Ovary (tissue), 9 donors: ENCODE measurements around the gene CDC20. TPM values are rescaled to one million over a fixed set of nuclear protein-coding genes. Genes with fewer than 3 reads are reported as not detected.
A peak's percentile ranks its signal among the peaks of the same experiment; 100 is the strongest.

Source experiments
- DNase-seq, 5 donors: peaks; one replicate each; pipeline ENCODE4 v3.0.0-alpha.2; 2019 to 2020
- H3K27ac ChIP-seq, 2 donors: fragments of 200-600 bp; one replicate each; pipeline versions ENCODE4 v1.5.1 to v1.8.0; 2019 to 2022
- H3K27me3 ChIP-seq: fragments of 200-600 bp; one replicate; pipeline ENCODE4 v1.8.0; 2022
- H3K36me3 ChIP-seq: fragments of 200-600 bp; sonication (generic); one replicate; pipeline ENCODE4 v1.5.1; 2019
- H3K4me1 ChIP-seq: one replicate; pipeline ENCODE4 v1.8.1; 2013; ENCODE audit warnings: mild to moderate bottlenecking, moderate library complexity; ENCODE audit not compliant: insufficient read depth
- H3K4me3 ChIP-seq: fragments of 200-600 bp; sonication (generic); one replicate; pipeline ENCODE4 v1.5.1; 2017
- H3K9me3 ChIP-seq, 2 donors: fragments of 200-600 bp in 1 of 2; sonication (generic) in 1 of 2; one replicate each; pipeline versions ENCODE4 v1.5.1 to v1.8.1; 2013 to 2019; ENCODE audit warnings: mild to moderate bottlenecking in 1 of 2, moderate library complexity in 1 of 2
- EP300 ChIP-seq: sonication (generic); formaldehyde crosslinking; IDR thresholded peaks from one replicate; pipeline ENCODE4 v1.6.1; 2017; ENCODE audit warnings: antibody characterized with exemption
- POLR2A ChIP-seq: fragments of 450-650 bp; IDR thresholded peaks from one replicate; pipeline ENCODE4 v1.6.1; 2017; ENCODE audit warnings: antibody characterized with exemption, mild to moderate bottlenecking, moderate library complexity
- WGBS, 3 donors: extraction: QIAGEN DNeasy Blood & Tissue Kit in 1 of 3; methylation state at CpG; one replicate each; pipeline versions ENCODE4 v1.1.5 to v1.1.7; 2013 to 2017; 5-methylcytosine and 5-hydroxymethylcytosine counted together
- intact Hi-C, 4 donors: fragments of 100-400 bp; cut with DNase I; formaldehyde crosslinking; loops; one replicate each; pipeline versions ENCODE4 v1.11.0 to v1.15.1; 2022 to 2023
- polyA plus RNA-seq, 2 donors: library from polyadenylated mRNA; stranded (reverse); fragments of 200-250 nt in 1 of 2; fragments of 350-450 nt in 1 of 2; fragmentation: Illumina TruSeq in 1 of 2; extraction: RNeasy Lipid Tissue Mini Kit (QIAGEN cat#74804) in 1 of 2; gene quantifications; one replicate each; pipeline ENCODE4 v1.2.3, GENCODE V29; 2013 to 2014
- total RNA-seq, 7 donors: library from RNA; depleted of rRNA in 2 of 7; stranded (reverse); fragments of >200 nt in 2 of 7; fragmentation: NEBNext Ultra II Directional in 3 of 7; extraction: Animal tissue kit (Norgen Biotek cat#: 25700) in 3 of 7; gene quantifications; one replicate each; pipeline versions ENCODE4 v1.1.0 to v1.2.4, GENCODE V29; 2016 to 2023
- TF ChIP-seq, protein P1 (sequence below), 3 donors: fragments of 450-650 bp in 2 of 3; fragments of 200-600 bp in 1 of 3; IDR thresholded peaks; one replicate each; pipeline versions ENCODE4 v1.5.1 to v1.8.0; 2016 to 2022; ENCODE audit warnings: antibody characterized with exemption in 3 of 3, mild to moderate bottlenecking in 1 of 3
- donor health status: DM: no; HTN: no; CAD: no; lungs with moderate emphysema.
- donor health status: DM: no; HTN: no; CAD: no.
- donor health status: Bipolar disorder and iron deficiency.
- donor health status: DM: yes; HTN: yes; CAD: no.
- donor health status: DM: no; HTN: no; CAD: no.
- donor health status: DM: yes; HTN: yes; CAD: no.

CDC20 gene
- total and polyA plus RNA-seq, 9 donors: 0.50 to 2.9 (median 1.4) TPM; not detected in 1

- no peak for TF ChIP-seq POLR2A
- TF ChIP-seq EP300: no peak
- TF ChIP-seq, protein P1, sequence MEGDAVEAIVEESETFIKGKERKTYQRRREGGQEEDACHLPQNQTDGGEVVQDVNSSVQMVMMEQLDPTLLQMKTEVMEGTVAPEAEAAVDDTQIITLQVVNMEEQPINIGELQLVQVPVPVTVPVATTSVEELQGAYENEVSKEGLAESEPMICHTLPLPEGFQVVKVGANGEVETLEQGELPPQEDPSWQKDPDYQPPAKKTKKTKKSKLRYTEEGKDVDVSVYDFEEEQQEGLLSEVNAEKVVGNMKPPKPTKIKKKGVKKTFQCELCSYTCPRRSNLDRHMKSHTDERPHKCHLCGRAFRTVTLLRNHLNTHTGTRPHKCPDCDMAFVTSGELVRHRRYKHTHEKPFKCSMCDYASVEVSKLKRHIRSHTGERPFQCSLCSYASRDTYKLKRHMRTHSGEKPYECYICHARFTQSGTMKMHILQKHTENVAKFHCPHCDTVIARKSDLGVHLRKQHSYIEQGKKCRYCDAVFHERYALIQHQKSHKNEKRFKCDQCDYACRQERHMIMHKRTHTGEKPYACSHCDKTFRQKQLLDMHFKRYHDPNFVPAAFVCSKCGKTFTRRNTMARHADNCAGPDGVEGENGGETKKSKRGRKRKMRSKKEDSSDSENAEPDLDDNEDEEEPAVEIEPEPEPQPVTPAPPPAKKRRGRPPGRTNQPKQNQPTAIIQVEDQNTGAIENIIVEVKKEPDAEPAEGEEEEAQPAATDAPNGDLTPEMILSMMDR (IDR thresholded peaks at IDR 0.05): no peak
- no peaks in the 10 kb centered on the region for H3K9me3 ChIP-seq
- no peaks in the 10 kb centered on the region for H3K27me3 ChIP-seq
- 0 to 1% (median 1%) methylated on average over 26 to 33 of the region's 33 CpGs for WGBS, 3 donors
- no peaks in the 10 kb centered on the region for H3K36me3 ChIP-seq
- peak overlapping the region in 1 of 2 donors; percentile 52 for H3K27ac ChIP-seq
- DNase-seq: no peak
- peak overlapping the region; percentile 70 for H3K4me3 ChIP-seq
- intact Hi-C loops: no loop called here
- H3K4me1 ChIP-seq: peaks cover 5% of the 10 kb centered on the region
These were observed 548 bp upstream of the CDC20 start for GRCh38 chr1:43358121-43358745.

DNA sequence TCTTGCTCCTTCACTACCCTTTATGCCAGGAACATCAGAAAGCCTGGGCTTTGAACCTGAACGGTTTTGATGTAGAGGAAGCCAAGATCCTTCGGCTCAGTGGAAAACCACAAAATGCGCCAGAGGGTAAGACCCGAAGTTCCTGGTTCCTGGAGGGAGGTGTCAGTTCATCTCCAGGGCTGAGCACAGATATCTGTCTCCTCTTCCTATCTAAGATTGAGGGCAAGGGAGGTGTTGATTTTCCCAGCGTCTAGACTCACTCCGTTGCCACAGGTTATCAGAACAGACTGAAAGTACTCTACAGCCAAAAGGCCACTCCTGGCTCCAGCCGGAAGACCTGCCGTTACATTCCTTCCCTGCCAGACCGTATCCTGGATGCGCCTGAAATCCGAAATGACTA, 915 bp downstream of the CDC20 start:
- Histone ChIP-seq H3K27ac (no peak overlapping the region), H3K4me3 (no peak overlapping the region), H3K9me3 (no peaks in the 10 kb centered on the region), H3K4me1 (peaks cover 5% of the 10 kb centered on the region), H3K27me3 (no peaks in the 10 kb centered on the region), H3K36me3 (no peaks in the 10 kb centered on the region)
- intact Hi-C loops: loop anchor here in 1 of 4 donors (10.0 kb wide), 1 partner anchor 125 kb away; no protein-coding TSS in a partner anchor
- no peak for DNase-seq
- TF ChIP-seq POLR2A (no peak), EP300 (no peak)
- TF ChIP-seq, protein P1 (IDR thresholded peaks at IDR 0.05): no peak
- 24 to 38% (median 27%) methylated on average over 11 of the region's 11 CpGs for WGBS, 3 donors

DNA sequence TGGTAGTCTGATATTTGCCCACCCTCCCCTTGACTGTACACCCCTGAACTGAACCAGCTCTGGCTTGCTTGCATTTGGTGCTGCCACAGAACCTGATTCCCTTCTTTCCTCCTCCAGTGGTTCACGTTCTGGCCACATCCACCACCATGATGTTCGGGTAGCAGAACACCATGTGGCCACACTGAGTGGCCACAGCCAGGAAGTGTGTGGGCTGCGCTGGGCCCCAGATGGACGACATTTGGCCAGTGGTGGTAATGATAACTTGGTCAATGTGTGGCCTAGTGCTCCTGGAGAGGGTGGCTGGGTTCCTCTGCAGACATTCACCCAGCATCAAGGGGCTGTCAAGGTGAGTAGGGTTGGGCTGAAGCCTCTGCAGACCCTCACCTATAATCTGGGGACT, 1.8 kb downstream of the CDC20 start:
- peaks cover 5% of the 10 kb centered on the region for H3K4me1 ChIP-seq
- H3K36me3 ChIP-seq: no peaks in the 10 kb centered on the region
- H3K9me3 ChIP-seq: no peaks in the 10 kb centered on the region
- no peak overlapping the region for H3K4me3 ChIP-seq
- TF ChIP-seq, protein P1 (IDR thresholded peaks at IDR 0.05): no peak
- no peak for TF ChIP-seq EP300
- no peak for TF ChIP-seq POLR2A
- no peak for DNase-seq
- 41 to 53% (median 45%) methylated on average over 4 of the region's 4 CpGs for WGBS, 3 donors
- intact Hi-C loops: loop anchor here in 1 of 4 donors (10.0 kb wide), 1 partner anchor 126 kb away; no protein-coding TSS in a partner anchor
- no peaks in the 10 kb centered on the region for H3K27me3 ChIP-seq
- H3K27ac ChIP-seq: no peak overlapping the region

DNA sequence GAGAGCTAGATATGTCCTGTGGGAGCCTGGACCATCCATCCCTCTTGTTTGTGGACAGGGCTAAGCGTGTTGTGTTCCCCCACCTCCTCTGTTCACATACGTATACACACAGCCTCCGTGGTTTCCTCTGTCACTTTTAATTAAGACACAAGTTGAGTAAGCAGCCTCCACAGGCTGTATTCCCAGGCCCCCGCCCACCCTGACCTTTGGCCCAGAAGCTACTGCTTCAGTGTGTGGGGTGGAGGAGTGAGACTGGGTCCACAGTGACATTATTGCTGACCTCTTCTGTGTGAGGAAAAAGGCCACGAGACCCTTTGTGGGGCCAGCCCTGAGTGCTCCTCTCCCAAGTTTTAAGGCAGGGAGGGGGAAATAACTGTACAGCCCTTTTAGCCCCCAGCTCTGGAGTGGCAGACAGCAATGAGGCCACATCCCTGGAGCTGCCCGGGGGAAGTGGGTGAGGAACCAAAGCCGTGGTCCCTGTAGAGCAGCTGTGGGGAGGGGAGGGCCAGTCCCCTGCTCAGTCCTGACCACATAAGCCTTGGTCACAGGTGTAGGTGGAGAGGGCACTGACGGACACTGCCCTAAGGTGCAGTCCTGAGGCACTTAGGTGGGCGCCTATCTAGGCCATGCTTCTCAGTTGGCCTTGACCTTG, 4.6 kb downstream of the CDC20 start:
- no peak for DNase-seq
- no peak overlapping the region for H3K27ac ChIP-seq
- H3K4me1 ChIP-seq: peaks cover 10% of the 10 kb centered on the region
- 72 to 75% (median 74%) methylated on average over 9 of the region's 9 CpGs for WGBS, 3 donors
- TF ChIP-seq POLR2A (no peak), EP300 (no peak)
- TF ChIP-seq, protein P1 (IDR thresholded peaks at IDR 0.05): no peak
- no peak overlapping the region for H3K4me3 ChIP-seq
- intact Hi-C loops: loop anchor here in 1 of 4 donors (10.0 kb wide), 1 partner anchor 129 kb away; no protein-coding TSS in a partner anchor
- no peaks in the 10 kb centered on the region for H3K27me3 ChIP-seq
- H3K9me3 ChIP-seq: no peaks in the 10 kb centered on the region
- H3K36me3 ChIP-seq: no peaks in the 10 kb centered on the region
